Measurements from ENCODE around the gene VSIG10L2. TPM values are rescaled to one million over a fixed set of nuclear protein-coding genes. Genes with fewer than 3 reads are reported as not detected.
A peak's percentile ranks its signal among the peaks of the same experiment; 100 is the strongest.

VSIG10L2 gene
- polyA plus RNA-seq, 2 of the 4 experiments (the other 2 are of a cell fraction): not detected

- Histone ChIP-seq H3K4me1 (no peaks in the 10 kb centered on the region), H3K4me3 (no peak overlapping the region), H3K27ac (no peak overlapping the region), H3K9me3 (no peaks in the 10 kb centered on the region), H3K4me2 (no peak overlapping the region)
- WGBS (ENCODE audit: missing lambda C conversion rate): 74% methylated on average over 21 of the region's 22 CpGs
- ATAC-seq: no peak
- TF ChIP-seq TFCP2L1 (CRISPR knock-in tag; IDR thresholded peaks at IDR 0.05) (no peak), ATOH8 (CRISPR knock-in tag; IDR thresholded peaks at IDR 0.05; ENCODE audit: low read depth) (no peak)
- TF ChIP-seq, protein P1, sequence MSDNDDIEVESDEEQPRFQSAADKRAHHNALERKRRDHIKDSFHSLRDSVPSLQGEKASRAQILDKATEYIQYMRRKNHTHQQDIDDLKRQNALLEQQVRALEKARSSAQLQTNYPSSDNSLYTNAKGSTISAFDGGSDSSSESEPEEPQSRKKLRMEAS (IDR thresholded peaks at IDR 0.05): no peak
- FAIRE-seq: no peak
- no peak for DNase-seq (ENCODE audit: low read depth in 1 of 2, low spot score in 1 of 2)
- ChIA-PET CTCF (no interaction called here), POLR2A (no interaction called here)
Observed at GRCh38 chr11:125949271-125950177, 3.7 kb downstream of the VSIG10L2 start.

- ATAC-seq: no peak
- Histone ChIP-seq H3K4me2 (no peak overlapping the region), H3K27ac (no peak overlapping the region), H3K4me3 (no peak overlapping the region), H3K4me1 (no peaks in the 10 kb centered on the region), H3K9me3 (no peaks in the 10 kb centered on the region)
- ChIA-PET POLR2A (no interaction called here), CTCF (no interaction called here)
- TF ChIP-seq RARB (CRISPR knock-in tag; IDR thresholded peaks at IDR 0.05) (no peak), JUN (IDR thresholded peaks at IDR 0.05) (no peak), FOSB (CRISPR knock-in tag; IDR thresholded peaks at IDR 0.05) (no peak), JUNB (IDR thresholded peaks at IDR 0.05) (no peak), SMC3 (IDR thresholded peaks at IDR 0.05) (no peak), KDM5A (IDR thresholded peaks at IDR 0.05) (no peak), NPAS2 (CRISPR knock-in tag; IDR thresholded peaks at IDR 0.05; ENCODE audit: borderline replicate concordance) (no peak)
- TF ChIP-seq, protein P2, sequence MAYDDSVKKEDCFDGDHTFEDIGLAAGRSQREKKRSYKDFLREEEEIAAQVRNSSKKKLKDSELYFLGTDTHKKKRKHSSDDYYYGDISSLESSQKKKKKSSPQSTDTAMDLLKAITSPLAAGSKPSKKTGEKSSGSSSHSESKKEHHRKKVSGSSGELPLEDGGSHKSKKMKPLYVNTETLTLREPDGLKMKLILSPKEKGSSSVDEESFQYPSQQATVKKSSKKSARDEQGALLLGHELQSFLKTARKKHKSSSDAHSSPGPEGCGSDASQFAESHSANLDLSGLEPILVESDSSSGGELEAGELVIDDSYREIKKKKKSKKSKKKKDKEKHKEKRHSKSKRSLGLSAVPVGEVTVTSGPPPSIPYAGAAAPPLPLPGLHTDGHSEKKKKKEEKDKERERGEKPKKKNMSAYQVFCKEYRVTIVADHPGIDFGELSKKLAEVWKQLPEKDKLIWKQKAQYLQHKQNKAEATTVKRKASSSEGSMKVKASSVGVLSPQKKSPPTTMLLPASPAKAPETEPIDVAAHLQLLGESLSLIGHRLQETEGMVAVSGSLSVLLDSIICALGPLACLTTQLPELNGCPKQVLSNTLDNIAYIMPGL (CRISPR knock-in tag; IDR thresholded peaks at IDR 0.05; ENCODE audit: borderline replicate concordance): no peak
- DNase-seq (ENCODE audit: low read depth in 1 of 2, low spot score in 1 of 2): no peak
- FAIRE-seq: no peak
- 95% methylated on average over 4 of the region's 11 CpGs for WGBS (ENCODE audit: missing lambda C conversion rate)
Observed at GRCh38 chr11:125950178-125950490, 4.3 kb downstream of the VSIG10L2 start.

DNA sequence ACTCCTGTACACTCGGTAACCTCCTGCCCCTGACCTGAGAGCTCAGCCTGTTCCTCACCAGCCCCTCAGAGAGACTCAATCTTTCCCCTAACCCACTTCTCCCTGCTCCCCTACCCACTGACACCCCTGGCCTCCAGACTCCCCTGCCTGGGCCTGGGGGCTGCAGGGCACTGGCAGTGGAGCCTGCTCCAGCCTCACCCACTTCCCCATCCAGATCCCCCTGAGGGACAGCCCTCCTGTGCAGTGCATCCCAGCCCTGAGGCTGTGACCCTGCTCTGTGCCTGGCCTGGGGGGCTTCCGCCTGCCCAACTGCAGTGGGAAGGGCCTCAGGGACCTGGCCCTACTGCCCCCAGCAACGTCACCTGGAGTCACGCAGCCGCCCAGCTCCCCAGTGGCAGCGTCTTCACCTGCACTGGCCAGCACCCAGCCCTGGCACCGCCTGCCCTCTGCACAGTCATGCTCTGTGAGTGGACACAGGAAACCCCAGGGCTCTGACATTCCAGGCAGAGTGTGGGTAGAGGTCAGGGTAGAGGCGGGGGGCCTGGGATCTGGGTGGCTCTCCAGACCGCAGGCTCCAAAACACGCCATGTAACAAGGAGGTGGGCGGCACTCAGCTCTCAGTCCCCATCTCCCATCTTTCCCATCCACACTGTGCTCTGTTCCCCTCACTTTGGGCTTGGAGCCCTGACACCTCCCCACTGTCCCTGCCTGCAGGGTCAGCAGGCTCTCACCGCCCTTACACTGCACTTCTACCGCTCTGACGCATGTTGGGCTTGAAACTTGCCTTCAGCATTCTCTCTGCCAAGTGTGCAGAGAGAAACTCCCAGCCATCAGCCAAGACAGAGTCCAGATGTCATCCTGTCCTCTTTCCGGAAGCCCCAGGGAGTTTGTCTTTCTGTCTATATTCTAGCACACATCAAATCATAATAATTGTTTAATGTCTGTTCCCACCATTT is 5.1 kb downstream of the VSIG10L2 start:
- no peak overlapping the region for H3K4me3 ChIP-seq
- POLR2A ChIA-PET: no interaction called here
- no peak overlapping the region for H3K4me2 ChIP-seq
- DNase-seq (ENCODE audit: low read depth in 1 of 2, low spot score in 1 of 2) (no peak), ATAC-seq (peak in 1 of 2 experiments; percentile 22; a peak in 2 of 6 replicates), FAIRE-seq (no peak)
- 86% methylated on average over 11 of the region's 15 CpGs for WGBS (ENCODE audit: missing lambda C conversion rate)
- TF ChIP-seq, protein P3, sequence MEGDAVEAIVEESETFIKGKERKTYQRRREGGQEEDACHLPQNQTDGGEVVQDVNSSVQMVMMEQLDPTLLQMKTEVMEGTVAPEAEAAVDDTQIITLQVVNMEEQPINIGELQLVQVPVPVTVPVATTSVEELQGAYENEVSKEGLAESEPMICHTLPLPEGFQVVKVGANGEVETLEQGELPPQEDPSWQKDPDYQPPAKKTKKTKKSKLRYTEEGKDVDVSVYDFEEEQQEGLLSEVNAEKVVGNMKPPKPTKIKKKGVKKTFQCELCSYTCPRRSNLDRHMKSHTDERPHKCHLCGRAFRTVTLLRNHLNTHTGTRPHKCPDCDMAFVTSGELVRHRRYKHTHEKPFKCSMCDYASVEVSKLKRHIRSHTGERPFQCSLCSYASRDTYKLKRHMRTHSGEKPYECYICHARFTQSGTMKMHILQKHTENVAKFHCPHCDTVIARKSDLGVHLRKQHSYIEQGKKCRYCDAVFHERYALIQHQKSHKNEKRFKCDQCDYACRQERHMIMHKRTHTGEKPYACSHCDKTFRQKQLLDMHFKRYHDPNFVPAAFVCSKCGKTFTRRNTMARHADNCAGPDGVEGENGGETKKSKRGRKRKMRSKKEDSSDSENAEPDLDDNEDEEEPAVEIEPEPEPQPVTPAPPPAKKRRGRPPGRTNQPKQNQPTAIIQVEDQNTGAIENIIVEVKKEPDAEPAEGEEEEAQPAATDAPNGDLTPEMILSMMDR (IDR thresholded peaks at IDR 0.05): no peak
- no peak for TF ChIP-seq FOXS1 (CRISPR knock-in tag; IDR thresholded peaks at IDR 0.05)
- no peak for TF ChIP-seq ZSCAN20 (CRISPR knock-in tag; IDR thresholded peaks at IDR 0.05)
- TF ChIP-seq MYC (IDR thresholded peaks at IDR 0.05; ENCODE audit: borderline replicate concordance, low read length): no peak
- TF ChIP-seq, protein P4, sequence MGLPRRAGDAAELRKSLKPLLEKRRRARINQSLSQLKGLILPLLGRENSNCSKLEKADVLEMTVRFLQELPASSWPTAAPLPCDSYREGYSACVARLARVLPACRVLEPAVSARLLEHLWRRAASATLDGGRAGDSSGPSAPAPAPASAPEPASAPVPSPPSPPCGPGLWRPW (IDR thresholded peaks at IDR 0.05): no peak
- TF ChIP-seq EHF (CRISPR knock-in tag; IDR thresholded peaks at IDR 0.05): no peak
- no peak for TF ChIP-seq RCOR1 (IDR thresholded peaks at IDR 0.05; ENCODE audit: low read depth, low read length)
- no peak for TF ChIP-seq ESRRA (IDR thresholded peaks at IDR 0.05; ENCODE audit: borderline replicate concordance, low read length)
- TF ChIP-seq JUNB (IDR thresholded peaks at IDR 0.05): no peak
- TF ChIP-seq BCL3 (IDR thresholded peaks at IDR 0.05): no peak
- TF ChIP-seq GATA3 (IDR thresholded peaks at IDR 0.05; ENCODE audit: borderline replicate concordance): no peak
- no peak for TF ChIP-seq CEBPB (IDR thresholded peaks at IDR 0.05)
- TF ChIP-seq CHD4 (IDR thresholded peaks at IDR 0.05; ENCODE audit: borderline replicate concordance): no peak
- TF ChIP-seq TP53 (CRISPR knock-in tag; IDR thresholded peaks at IDR 0.05): no peak
- no peak for TF ChIP-seq HOXA7 (CRISPR knock-in tag; IDR thresholded peaks at IDR 0.05)
- no peak for TF ChIP-seq HOXB13 (CRISPR knock-in tag; IDR thresholded peaks at IDR 0.05; ENCODE audit: low read depth)
- H3K27ac ChIP-seq: no peak overlapping the region
- no peaks in the 10 kb centered on the region for H3K4me1 ChIP-seq
- CTCF ChIA-PET: interaction anchor here (1.4 kb wide), 1 partner anchor 9 kb away, joined by 3 read pairs; no protein-coding TSS in a partner anchor
- no peaks in the 10 kb centered on the region for H3K9me3 ChIP-seq
